ENCODE data around the gene GALNT16.

Gene GALNT16

DNA sequence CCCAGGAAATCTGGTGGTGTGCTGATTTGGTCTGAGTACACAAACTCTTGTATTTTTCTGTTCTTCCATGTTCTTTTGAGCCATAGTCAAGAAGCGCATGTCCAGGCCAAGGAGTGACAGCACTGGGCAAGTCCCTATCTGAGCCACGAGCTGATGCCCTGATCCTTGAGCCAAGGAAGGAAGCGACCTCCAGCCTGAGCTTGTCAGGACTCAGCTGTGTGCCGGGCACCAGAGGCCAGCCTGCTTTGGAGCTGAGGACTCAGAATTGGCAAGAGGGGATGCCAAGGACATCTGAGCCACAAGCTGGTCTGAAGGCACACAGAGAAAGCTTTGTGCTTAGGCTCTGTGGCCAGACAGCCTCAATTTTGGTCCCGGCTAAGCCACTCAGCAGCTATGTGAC is 52.6 kb downstream of the GALNT16 start:
- no peak for ATAC-seq
- no peak for DNase-seq
- Mint-ChIP-seq H3K4me1 (no peaks in the 10 kb centered on the region), H3K9me3 (no peaks in the 10 kb centered on the region), H3K4me3 (no peak overlapping the region), H3K27ac (no peak overlapping the region), H3K36me3 (ENCODE audit: low read depth) (no peaks in the 10 kb centered on the region), H3K27me3 (peaks cover 10% of the 10 kb centered on the region)

DNA sequence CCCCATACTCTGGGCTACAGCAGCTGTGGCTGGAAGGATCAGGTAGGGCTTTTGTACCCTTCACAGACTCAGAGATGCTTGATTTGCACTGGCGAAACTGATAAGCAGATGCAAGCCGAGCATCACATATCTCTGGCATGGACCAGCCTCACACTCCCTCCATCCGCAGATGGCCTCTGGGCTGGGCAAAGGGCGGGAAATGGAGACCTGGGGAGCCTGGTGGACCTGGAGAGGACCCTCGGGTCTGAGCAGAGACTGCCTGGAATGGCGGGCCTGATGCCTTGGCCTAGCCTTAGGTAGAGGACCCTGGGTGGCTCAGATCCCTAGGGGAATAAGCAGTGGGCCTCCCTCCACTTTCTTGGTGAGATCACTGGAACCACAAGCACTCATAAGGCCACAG is 53.2 kb downstream of the GALNT16 start:
- H3K4me3 Mint-ChIP-seq, result no peak overlapping the region

GRCh38 chr14:69314327-69314726 is 54.4 kb downstream of the GALNT16 start:
- ATAC-seq (no peak), DNase-seq (no peak)
- no peaks in the 10 kb centered on the region for H3K9me3 Mint-ChIP-seq
- peaks cover 8% of the 10 kb centered on the region for H3K27me3 Mint-ChIP-seq
- H3K36me3 Mint-ChIP-seq (ENCODE audit: low read depth), result no peaks in the 10 kb centered on the region
- H3K4me3 Mint-ChIP-seq, result no peak overlapping the region
- H3K4me1 Mint-ChIP-seq, result no peaks in the 10 kb centered on the region
- no peak overlapping the region for H3K27ac Mint-ChIP-seq

More for the DNA sequence above, 53.2 kb downstream of the GALNT16 start:
- Mint-ChIP-seq H3K27ac (no peak overlapping the region), H3K27me3 (peaks cover 8% of the 10 kb centered on the region), H3K36me3 (ENCODE audit: low read depth) (no peaks in the 10 kb centered on the region), H3K9me3 (no peaks in the 10 kb centered on the region), H3K4me1 (no peaks in the 10 kb centered on the region)
- DNase-seq, result no peak
- no peak for ATAC-seq

- no peak overlapping the region for H3K27ac Mint-ChIP-seq
- DNase-seq, result no peak
- no peaks in the 10 kb centered on the region for H3K4me1 Mint-ChIP-seq
- peaks cover 6% of the 10 kb centered on the region for H3K27me3 Mint-ChIP-seq
- no peaks in the 10 kb centered on the region for H3K36me3 Mint-ChIP-seq (ENCODE audit: low read depth)
- ATAC-seq, result no peak
- no peak overlapping the region for H3K4me3 Mint-ChIP-seq
- no peaks in the 10 kb centered on the region for H3K9me3 Mint-ChIP-seq
Measured at GRCh38 chr14:69315301-69315700, 55.3 kb downstream of the GALNT16 start.

GRCh38 chr14:69316449-69317101 is 56.6 kb downstream of the GALNT16 start:
- Mint-ChIP-seq H3K9me3 (no peaks in the 10 kb centered on the region), H3K36me3 (ENCODE audit: low read depth) (no peaks in the 10 kb centered on the region), H3K27me3 (no peaks in the 10 kb centered on the region), H3K27ac (no peak overlapping the region), H3K4me3 (no peak overlapping the region), H3K4me1 (no peaks in the 10 kb centered on the region)
- ATAC-seq (no peak), DNase-seq (no peak)

DNA sequence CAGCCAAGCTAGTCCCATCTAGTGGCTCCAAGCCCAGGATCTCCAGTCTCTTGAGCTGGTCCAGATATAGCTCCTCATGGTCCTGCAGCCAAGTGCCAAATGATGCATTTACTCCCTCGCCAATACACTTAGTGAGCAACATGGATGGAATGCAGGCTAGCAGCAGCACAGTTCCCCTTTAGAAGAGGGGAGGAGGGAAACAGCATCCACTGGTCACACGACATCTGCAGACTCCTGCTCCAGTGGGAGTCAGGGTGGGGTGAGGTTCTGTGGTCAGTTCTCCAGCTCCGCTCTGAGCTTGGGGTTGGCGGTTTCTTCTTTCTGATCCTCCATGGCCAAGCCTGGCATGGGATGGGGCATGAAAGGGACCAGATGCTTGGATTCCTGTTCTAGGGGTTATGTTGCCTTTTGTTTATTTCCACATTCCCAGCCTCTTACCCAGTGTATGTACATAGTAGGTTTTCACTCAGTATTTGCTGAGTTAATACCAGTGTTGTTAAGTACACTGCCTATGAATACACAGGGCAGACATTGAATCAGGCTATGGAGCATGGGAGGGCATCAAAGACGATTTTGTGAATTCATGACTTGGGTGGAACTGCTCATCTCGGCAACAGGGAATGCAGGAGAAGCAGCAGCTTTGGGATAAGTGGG is 57.3 kb downstream of the GALNT16 start:
- H3K27me3 Mint-ChIP-seq, result no peaks in the 10 kb centered on the region
- no peak overlapping the region for H3K4me3 Mint-ChIP-seq
- no peak overlapping the region for H3K27ac Mint-ChIP-seq
- DNase-seq (no peak), ATAC-seq (no peak)
- H3K36me3 Mint-ChIP-seq (ENCODE audit: low read depth), result no peaks in the 10 kb centered on the region
- H3K9me3 Mint-ChIP-seq, result no peaks in the 10 kb centered on the region
- no peaks in the 10 kb centered on the region for H3K4me1 Mint-ChIP-seq

DNA sequence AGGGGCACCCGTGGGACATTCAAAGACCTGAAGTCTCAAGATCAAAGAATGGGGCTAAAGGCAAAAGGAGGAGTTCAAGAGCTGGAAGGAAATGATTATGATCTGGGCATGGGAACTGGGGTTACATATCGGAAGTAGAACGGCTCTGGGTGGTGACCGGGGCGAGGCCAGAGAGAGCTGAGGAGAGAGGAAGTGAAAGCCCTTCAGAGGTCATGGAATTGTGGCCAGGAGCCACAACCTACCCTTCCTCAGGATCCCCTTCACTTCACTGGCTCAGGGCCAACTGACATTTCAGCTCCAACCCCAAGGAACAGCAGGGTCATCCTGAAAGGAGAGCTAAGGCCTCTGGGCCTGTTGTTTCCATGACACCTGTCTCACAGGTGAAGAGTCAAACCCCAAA is 57.8 kb downstream of the GALNT16 start:
- Mint-ChIP-seq H3K4me3 (no peak overlapping the region), H3K4me1 (no peaks in the 10 kb centered on the region), H3K27me3 (no peaks in the 10 kb centered on the region), H3K27ac (no peak overlapping the region), H3K9me3 (no peaks in the 10 kb centered on the region), H3K36me3 (ENCODE audit: low read depth) (no peaks in the 10 kb centered on the region)
- ATAC-seq (no peak), DNase-seq (no peak)

DNA sequence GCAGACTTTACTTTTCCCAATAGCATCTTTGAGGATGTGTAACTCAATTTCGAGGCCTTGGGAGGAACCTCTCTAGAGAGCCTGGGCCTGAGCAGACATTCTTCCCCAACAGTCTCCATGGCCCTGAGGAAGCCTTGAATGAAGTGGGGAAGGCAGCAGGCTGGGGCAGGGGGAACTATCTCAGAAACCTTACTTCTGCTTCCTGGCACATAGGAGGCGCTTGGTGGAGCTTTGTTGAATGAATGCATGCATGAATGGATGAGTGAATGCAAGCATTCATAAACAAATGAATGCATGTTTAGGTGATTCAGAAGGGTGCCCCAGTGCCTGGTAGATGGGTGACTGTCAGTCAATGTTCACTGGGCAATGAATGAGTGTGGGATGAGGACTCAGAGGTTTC is 58.3 kb downstream of the GALNT16 start:
- H3K36me3 Mint-ChIP-seq (ENCODE audit: low read depth), result no peaks in the 10 kb centered on the region
- H3K4me1 Mint-ChIP-seq, result no peaks in the 10 kb centered on the region
- DNase-seq, result no peak
- no peaks in the 10 kb centered on the region for H3K27me3 Mint-ChIP-seq
- no peak overlapping the region for H3K27ac Mint-ChIP-seq
- no peak for ATAC-seq
- H3K4me3 Mint-ChIP-seq, result no peak overlapping the region
- no peaks in the 10 kb centered on the region for H3K9me3 Mint-ChIP-seq

DNA sequence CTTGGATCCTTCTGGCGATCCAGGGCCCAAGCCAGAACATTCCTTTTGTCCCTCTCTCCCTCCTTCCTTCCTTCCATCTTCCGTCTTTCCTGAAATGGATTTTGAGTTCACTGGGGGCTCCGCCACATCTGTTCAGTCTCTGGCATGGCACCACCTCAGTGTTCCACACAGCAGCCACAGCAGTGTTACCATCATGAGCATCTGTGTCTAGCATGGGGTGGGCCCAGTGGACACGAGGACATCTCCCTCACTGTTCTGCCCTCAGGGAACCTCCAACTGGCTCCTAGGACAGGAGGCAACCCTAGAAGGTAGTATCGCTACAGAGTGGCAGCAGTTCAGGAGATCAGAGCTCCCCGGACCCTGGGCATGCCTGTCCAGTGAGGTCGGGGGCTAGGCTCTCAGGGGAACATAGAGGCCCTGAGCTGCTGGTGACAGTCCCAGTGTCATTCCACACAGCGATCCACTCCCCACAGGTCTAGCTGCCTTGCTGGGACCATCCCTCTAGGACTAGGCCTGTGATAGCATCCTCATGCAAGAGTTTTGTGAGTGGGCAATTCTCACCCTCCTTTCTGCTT is 59.0 kb downstream of the GALNT16 start:
- Mint-ChIP-seq H3K4me3 (no peak overlapping the region), H3K27ac (no peak overlapping the region), H3K4me1 (no peaks in the 10 kb centered on the region), H3K27me3 (no peaks in the 10 kb centered on the region), H3K9me3 (no peaks in the 10 kb centered on the region), H3K36me3 (ENCODE audit: low read depth) (no peaks in the 10 kb centered on the region)
- DNase-seq (no peak), ATAC-seq (no peak)

DNA sequence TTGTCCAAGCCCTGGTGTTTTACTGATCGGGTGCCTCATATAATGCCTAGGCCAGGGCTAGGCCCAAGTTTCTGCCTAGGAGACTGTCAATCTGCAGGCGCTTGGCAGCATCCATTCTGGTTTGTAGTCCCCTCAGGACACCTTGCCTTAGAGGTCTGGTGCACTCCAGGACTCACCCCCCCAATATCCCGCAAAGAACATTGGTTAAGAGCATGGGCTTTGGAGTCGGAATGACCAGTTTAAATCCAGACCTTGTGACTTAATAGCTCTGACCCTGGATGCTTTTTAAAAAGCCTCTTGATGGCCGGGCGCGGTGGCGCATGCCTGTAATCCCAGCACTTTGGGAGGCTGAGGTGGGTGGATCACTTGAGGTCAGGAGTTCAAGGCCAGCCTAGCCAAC is 60.0 kb downstream of the GALNT16 start:
- Mint-ChIP-seq H3K27ac (no peak overlapping the region), H3K4me3 (no peak overlapping the region), H3K27me3 (no peaks in the 10 kb centered on the region), H3K4me1 (no peaks in the 10 kb centered on the region), H3K36me3 (ENCODE audit: low read depth) (no peaks in the 10 kb centered on the region), H3K9me3 (no peaks in the 10 kb centered on the region)
- DNase-seq, result no peak
- no peak for ATAC-seq

DNA sequence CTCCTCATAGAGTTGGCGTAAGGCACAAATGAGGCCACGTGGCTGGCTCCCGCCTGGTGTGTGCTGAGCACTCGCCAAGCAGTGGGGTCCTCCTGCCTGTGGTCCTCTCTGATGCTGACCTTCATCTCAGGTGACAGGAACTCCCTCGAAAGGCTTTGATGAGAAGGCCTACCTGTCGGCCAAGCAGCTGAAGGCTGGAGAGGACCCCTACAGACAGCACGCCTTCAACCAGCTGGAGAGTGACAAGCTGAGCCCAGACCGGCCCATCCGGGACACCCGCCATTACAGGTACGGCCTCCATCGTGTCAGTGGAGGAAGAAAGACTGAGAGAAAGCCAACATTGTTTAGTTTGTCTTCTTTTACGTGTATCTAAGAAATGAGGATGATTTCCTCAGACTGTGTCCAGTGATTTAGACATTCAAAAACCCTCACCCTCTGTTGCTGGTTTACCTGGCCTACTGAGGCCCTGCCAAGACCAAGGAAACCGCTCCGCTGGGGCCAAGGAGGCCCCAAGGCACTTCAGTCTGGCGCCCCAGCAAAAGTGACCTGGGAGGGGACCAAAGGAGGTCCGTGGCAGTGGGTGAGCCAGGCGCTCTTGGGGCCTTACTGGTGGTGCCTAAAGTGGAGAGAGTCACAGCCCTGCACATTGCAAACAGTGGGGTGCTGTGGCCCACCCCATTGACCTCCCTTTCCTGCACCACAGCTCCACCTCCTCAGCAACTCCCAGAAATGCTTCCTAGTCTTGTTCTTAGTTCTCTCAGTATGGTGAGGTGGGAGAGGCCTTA is 60.8 kb downstream of the GALNT16 start:
- H3K27me3 Mint-ChIP-seq, result no peaks in the 10 kb centered on the region
- no peak overlapping the region for H3K27ac Mint-ChIP-seq
- ATAC-seq, result no peak
- DNase-seq, result no peak
- no peaks in the 10 kb centered on the region for H3K9me3 Mint-ChIP-seq
- H3K36me3 Mint-ChIP-seq (ENCODE audit: low read depth), result no peaks in the 10 kb centered on the region
- no peak overlapping the region for H3K4me3 Mint-ChIP-seq
- H3K4me1 Mint-ChIP-seq, result no peaks in the 10 kb centered on the region

DNA sequence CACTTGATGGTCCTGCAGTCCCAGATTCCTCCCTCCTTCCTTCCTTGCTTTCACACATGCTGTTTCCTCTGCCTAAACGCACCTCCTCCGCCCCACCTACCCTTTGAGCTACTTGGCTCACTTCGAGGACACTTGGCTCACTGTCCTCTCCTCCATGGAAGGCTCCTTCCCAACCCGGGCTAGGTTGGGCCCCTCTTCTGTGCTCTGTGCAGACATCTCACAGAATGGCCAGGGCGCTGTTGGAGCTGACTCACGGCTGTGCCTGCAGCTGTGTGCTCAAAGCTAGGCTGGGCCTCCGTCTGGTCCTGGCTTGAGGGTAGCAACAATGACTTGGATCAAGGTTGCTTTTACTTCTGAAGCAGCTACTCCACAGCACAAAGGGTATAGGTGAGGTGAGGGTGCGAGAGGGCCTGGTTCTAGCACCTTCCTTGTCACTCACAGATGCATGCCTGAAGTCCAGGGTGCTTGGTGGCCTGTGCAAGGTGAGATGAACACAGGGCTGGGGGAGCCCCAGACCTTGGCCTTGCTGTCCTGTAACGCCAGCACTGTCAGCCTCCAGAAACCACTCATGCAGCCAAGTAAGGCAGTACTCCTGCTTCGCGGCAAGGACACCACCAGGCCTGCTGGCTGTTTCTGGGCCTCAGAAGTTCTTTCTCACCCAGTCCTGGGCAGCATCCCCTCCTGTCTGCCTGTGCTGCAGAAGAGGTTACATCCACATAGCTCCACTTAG is 61.8 kb downstream of the GALNT16 start:
- H3K27ac Mint-ChIP-seq, result no peak overlapping the region
- no peak overlapping the region for H3K4me3 Mint-ChIP-seq
- H3K27me3 Mint-ChIP-seq, result no peaks in the 10 kb centered on the region
- ATAC-seq, result no peak
- no peaks in the 10 kb centered on the region for H3K9me3 Mint-ChIP-seq
- no peaks in the 10 kb centered on the region for H3K4me1 Mint-ChIP-seq
- DNase-seq, result no peak
- no peaks in the 10 kb centered on the region for H3K36me3 Mint-ChIP-seq (ENCODE audit: low read depth)

DNA sequence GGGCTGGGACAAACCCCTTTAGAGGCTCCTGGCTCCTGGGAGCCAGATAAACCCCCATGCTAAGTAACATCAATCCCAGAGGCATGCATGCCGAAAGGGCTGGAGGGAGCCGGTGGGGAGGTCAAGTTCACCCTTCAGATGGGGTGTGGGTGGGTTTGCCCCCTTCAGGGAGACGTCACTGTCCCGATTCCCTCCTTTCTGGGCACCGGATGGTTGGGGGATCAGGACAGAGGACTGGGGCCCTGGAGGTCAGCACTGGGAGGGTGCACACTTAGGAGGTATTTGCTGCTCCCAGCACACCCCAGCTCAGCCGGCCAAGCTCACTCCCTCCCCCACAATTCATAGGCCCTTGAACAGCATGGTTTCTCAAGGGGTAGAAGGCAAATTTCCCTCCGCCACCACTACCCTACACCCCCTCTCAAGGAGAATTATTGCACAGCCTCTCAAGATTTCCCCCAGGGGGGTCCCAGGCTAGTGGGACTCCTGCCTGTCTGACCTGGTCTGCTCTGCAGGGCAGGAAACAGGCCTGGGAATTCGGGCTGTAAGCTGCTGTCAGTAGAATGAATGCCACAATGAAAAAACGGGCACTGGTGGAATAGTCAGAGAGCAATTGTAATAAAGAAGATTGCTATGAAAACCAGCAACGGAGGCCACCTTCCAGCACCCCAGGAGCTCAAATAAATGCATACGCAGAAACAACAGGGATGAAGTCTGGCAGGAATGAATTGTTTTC is 63.5 kb downstream of the GALNT16 start:
- ATAC-seq (no peak), DNase-seq (no peak)
- Mint-ChIP-seq H3K4me1 (no peaks in the 10 kb centered on the region), H3K36me3 (ENCODE audit: low read depth) (no peaks in the 10 kb centered on the region), H3K9me3 (no peaks in the 10 kb centered on the region), H3K27ac (no peak overlapping the region), H3K27me3 (no peaks in the 10 kb centered on the region), H3K4me3 (no peak overlapping the region)

GRCh38 chr14:69323999-69324282 is 64.0 kb downstream of the GALNT16 start:
- Mint-ChIP-seq H3K36me3 (ENCODE audit: low read depth) (no peaks in the 10 kb centered on the region), H3K27me3 (no peaks in the 10 kb centered on the region), H3K9me3 (no peaks in the 10 kb centered on the region), H3K4me3 (no peak overlapping the region), H3K4me1 (no peaks in the 10 kb centered on the region), H3K27ac (no peak overlapping the region)
- DNase-seq (no peak), ATAC-seq (no peak)

Data from activated naive CD8-positive, alpha-beta T cell treated with anti-CD3 and anti-CD28 coated beads, Interleukin-2, amount 50 U/mL, for 24 hours (primary cell).